ENCODE data around the gene FGF23.

The FGF23 gene

DNA sequence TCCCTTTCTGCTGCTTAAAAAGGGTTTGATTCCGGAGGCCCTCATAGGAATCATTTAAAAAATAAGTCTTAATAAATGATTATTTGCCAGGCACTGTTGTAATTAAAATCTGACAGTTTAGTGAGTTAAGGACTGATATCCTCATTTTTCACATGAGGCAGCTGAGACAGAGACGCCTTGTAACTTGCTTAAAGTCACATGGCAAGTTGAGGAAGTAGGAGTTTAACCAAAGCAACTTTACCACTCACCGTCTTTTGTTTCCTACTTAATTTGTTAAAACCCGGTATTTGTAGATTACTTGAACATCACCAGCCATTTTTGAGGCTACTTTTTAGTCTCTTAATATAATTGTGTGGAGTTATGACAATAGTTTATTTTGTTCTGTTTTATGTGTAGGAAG is 56.1 kb downstream of the FGF23 start:
- no peak for DNase-seq (ENCODE audit: low read depth)
- TF ChIP-seq, protein P1, sequence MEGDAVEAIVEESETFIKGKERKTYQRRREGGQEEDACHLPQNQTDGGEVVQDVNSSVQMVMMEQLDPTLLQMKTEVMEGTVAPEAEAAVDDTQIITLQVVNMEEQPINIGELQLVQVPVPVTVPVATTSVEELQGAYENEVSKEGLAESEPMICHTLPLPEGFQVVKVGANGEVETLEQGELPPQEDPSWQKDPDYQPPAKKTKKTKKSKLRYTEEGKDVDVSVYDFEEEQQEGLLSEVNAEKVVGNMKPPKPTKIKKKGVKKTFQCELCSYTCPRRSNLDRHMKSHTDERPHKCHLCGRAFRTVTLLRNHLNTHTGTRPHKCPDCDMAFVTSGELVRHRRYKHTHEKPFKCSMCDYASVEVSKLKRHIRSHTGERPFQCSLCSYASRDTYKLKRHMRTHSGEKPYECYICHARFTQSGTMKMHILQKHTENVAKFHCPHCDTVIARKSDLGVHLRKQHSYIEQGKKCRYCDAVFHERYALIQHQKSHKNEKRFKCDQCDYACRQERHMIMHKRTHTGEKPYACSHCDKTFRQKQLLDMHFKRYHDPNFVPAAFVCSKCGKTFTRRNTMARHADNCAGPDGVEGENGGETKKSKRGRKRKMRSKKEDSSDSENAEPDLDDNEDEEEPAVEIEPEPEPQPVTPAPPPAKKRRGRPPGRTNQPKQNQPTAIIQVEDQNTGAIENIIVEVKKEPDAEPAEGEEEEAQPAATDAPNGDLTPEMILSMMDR (IDR thresholded peaks at IDR 0.05; ENCODE audit: control insufficient read depth, extremely low read depth, insufficient read depth): no peak
- no peak overlapping the region for H3K4me3 ChIP-seq (ENCODE audit: low read depth, low read length)

DNA sequence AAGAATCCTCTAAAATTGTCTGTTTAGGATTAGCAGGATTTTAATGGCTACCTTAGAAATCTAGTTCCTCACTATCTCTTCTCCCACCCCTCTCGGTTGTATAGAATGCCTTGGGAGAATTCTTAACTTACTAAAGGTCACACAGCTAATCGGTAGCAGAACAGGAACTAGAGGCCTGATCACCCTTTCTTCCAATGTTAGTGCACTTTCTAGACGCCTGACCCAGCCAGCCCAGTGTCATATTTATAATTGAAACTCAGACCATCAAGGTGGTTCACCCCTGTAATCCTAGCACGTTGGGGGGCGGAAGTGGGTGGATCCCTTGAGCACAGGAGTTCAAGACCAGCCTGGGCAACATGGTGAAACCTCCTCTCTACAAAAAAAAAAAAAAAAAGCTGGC is 56.8 kb downstream of the FGF23 start:
- DNase-seq (ENCODE audit: low read depth): no peak
- TF ChIP-seq, protein P1 (IDR thresholded peaks at IDR 0.05; ENCODE audit: control insufficient read depth, extremely low read depth, insufficient read depth): no peak
- no peak overlapping the region for H3K4me3 ChIP-seq (ENCODE audit: low read depth, low read length)

DNA sequence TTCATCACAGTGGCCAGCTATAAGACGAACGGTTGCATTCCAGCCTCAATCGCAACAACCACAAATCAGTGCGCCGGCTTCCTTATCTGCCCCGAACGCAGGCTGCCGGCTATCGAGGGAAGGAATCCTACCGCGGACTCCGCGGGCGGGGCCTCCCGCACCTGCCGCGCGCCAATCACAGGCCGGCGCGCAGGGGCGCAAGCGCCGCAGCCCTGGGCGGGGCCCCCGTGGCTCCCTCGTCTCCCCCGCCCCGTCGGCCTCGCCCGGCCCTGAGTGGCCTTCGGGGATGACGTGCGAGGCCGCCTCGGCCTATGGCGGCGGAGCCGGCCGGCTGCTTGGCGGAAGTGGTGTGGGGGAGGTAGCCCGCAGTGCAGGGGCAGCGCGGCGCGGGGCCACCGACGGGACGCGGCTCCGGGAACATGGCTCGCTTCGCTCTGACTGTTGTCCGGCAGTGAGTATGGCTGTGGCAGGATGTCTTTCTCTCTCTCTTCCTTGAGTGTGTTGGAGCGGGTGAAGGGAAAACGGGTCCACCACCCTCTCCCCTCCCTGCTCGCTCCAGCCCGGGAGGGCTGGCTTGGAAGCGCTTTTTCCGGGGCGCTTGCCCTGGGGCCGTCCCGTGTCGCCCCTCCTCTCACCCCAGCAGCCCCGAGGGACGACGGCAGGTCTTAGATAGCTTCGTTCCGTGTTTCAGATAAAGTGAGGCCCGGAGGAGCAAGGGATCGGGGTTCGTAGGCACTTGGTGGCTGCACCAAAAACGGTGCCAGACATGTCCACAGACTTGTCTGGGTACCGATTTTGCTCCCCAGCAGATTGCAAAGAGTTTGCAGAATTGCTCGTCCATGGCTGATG is 58.4 kb downstream of the FGF23 start, which contains the start of gene TIGAR:
Gene TIGAR, plus strand, starts transcription at position 361 of the 849 bp plus-strand sequence. Its CDS starts 59 bp downstream, at position 420.
- peak; percentile 75 for DNase-seq (ENCODE audit: low read depth)
- TF ChIP-seq, protein P1 (IDR thresholded peaks at IDR 0.05; ENCODE audit: control insufficient read depth, extremely low read depth, insufficient read depth): no peak
- H3K4me3 ChIP-seq (ENCODE audit: low read depth, low read length): peak within 1 kb of the TSS; percentile 89

DNA sequence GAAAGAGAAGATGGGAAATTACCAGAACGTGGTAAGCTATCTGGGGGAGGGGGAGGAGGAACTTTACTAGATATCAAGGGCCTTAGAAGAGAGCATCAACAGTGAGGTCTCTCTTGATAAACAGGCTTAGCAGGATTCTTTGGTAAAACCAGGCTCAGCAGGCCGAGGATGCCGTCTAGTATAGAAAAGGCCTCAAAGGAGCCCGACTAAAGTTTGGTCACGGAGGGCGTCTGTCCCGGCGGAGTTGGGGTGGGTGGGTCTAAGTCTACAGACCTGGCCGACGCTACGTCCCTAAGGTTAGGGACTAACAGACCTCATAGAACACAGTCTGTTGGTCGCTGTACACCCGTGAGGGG is 59.0 kb downstream of the FGF23 start:
- peak overlapping the region; percentile 89 for H3K4me3 ChIP-seq (ENCODE audit: low read depth, low read length)
- peak; percentile 22 for DNase-seq (ENCODE audit: low read depth)
- TF ChIP-seq, protein P1 (IDR thresholded peaks at IDR 0.05; ENCODE audit: control insufficient read depth, extremely low read depth, insufficient read depth): no peak
